ENCODE data around the gene EXOC4. TPM values are rescaled to one million over a fixed set of nuclear protein-coding genes. Genes with fewer than 3 reads are reported as not detected.

EXOC4 gene
- total RNA-seq, 1 experiment from 2014 or later, result 71.0 TPM

DNA sequence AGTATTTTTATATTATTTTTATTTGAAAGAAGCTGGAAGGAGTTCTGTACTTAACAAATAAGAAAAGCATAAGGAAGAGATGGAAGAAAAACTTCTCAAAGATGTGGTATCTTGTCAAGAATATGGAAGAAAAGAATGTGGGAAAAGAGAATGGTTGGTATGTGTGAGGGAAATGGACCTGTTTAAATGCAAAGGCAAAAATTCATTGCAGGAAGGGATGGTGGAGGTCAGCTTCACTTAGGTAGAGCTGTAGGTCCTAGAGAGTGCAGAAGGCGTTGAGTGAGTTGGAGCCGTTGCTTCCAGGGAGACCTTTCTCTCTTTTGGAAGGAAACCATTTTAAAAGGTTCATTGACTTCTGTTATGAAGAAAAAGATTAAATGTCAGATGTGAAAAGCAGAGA is 107.3 kb downstream of the EXOC4 start:
- no peaks in the 10 kb centered on the region for H3K4me1 ChIP-seq (ENCODE audit: control insufficient read depth, insufficient read depth, low read length)
- DNase-seq (ENCODE audit: low read depth, low spot score) (no peak), ATAC-seq (no peak)
- no TSS peak for BruUV-seq (replicated peaks)
- TF ChIP-seq, protein P1, sequence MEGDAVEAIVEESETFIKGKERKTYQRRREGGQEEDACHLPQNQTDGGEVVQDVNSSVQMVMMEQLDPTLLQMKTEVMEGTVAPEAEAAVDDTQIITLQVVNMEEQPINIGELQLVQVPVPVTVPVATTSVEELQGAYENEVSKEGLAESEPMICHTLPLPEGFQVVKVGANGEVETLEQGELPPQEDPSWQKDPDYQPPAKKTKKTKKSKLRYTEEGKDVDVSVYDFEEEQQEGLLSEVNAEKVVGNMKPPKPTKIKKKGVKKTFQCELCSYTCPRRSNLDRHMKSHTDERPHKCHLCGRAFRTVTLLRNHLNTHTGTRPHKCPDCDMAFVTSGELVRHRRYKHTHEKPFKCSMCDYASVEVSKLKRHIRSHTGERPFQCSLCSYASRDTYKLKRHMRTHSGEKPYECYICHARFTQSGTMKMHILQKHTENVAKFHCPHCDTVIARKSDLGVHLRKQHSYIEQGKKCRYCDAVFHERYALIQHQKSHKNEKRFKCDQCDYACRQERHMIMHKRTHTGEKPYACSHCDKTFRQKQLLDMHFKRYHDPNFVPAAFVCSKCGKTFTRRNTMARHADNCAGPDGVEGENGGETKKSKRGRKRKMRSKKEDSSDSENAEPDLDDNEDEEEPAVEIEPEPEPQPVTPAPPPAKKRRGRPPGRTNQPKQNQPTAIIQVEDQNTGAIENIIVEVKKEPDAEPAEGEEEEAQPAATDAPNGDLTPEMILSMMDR (IDR thresholded peaks at IDR 0.05), result no peak
- TF ChIP-seq SIN3A (IDR thresholded peaks at IDR 0.05; ENCODE audit: borderline replicate concordance, insufficient read depth, low read depth, low read length) (no peak), TCF7L2 (IDR thresholded peaks at IDR 0.05; ENCODE audit: low read depth, low read length) (no peak), POLR2AphosphoS5 (IDR thresholded peaks at IDR 0.05; ENCODE audit: low read depth, low read length) (no peak)
- TF ChIP-seq, protein P2, sequence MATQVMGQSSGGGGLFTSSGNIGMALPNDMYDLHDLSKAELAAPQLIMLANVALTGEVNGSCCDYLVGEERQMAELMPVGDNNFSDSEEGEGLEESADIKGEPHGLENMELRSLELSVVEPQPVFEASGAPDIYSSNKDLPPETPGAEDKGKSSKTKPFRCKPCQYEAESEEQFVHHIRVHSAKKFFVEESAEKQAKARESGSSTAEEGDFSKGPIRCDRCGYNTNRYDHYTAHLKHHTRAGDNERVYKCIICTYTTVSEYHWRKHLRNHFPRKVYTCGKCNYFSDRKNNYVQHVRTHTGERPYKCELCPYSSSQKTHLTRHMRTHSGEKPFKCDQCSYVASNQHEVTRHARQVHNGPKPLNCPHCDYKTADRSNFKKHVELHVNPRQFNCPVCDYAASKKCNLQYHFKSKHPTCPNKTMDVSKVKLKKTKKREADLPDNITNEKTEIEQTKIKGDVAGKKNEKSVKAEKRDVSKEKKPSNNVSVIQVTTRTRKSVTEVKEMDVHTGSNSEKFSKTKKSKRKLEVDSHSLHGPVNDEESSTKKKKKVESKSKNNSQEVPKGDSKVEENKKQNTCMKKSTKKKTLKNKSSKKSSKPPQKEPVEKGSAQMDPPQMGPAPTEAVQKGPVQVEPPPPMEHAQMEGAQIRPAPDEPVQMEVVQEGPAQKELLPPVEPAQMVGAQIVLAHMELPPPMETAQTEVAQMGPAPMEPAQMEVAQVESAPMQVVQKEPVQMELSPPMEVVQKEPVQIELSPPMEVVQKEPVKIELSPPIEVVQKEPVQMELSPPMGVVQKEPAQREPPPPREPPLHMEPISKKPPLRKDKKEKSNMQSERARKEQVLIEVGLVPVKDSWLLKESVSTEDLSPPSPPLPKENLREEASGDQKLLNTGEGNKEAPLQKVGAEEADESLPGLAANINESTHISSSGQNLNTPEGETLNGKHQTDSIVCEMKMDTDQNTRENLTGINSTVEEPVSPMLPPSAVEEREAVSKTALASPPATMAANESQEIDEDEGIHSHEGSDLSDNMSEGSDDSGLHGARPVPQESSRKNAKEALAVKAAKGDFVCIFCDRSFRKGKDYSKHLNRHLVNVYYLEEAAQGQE (IDR thresholded peaks at IDR 0.05; ENCODE audit: insufficient read depth in 1 of 2, low read depth in 2 of 2, low read length in 1 of 2), result no peak
- H3K27me3 ChIP-seq (ENCODE audit: control insufficient read depth, insufficient read depth, low read length), result no peaks in the 10 kb centered on the region
- H3K9me3 ChIP-seq (ENCODE audit: control insufficient read depth, insufficient read depth, low read depth, low read length), result no peaks in the 10 kb centered on the region
- POLR2A ChIA-PET, result no interaction called here
- no peaks in the 10 kb centered on the region for H3K36me3 ChIP-seq (ENCODE audit: control insufficient read depth, insufficient read depth, low read length)
- H3K4me3 ChIP-seq (ENCODE audit: low read depth in 2 of 2, low read length in 2 of 2), result no peak overlapping the region
- no peak overlapping the region for H3K27ac ChIP-seq (ENCODE audit: low read length)
- CTCF ChIA-PET, result no interaction called here
- in situ Hi-C loops (cut with HindIII; ENCODE audit: low pct_unique_long_range_greater_than_20kb, low sequenced_read_pairs) (no loop called here), intact Hi-C loops (cut with micrococcal nuclease; ENCODE audit: unreplicated experiment) (no loop called here)

DNA sequence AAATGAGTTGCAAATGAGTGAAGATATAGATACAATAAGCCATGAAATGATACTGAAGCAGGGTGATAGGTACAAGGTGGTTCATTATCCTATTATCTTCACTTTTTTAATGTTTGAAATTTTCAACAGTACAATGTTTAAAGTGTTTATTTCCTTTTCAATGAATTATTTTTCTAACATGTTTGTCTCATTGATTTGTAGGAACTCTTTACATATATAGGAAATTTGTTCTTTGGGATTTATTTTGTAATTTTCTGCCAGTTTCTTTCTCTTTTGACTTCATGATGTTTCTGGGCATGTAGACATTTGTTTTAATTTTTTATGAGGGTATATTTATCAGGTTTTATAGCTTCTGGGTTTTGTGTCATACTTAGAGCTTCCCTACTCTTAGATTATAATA is 108.9 kb downstream of the EXOC4 start:
- H3K27me3 ChIP-seq (ENCODE audit: control insufficient read depth, insufficient read depth, low read length), result no peaks in the 10 kb centered on the region
- POLR2A ChIA-PET, result no interaction called here
- no peaks in the 10 kb centered on the region for H3K36me3 ChIP-seq (ENCODE audit: control insufficient read depth, insufficient read depth, low read length)
- no TSS peak for BruUV-seq (replicated peaks)
- H3K4me3 ChIP-seq (ENCODE audit: low read depth in 2 of 2, low read length in 2 of 2), result no peak overlapping the region
- TF ChIP-seq, protein P1 (IDR thresholded peaks at IDR 0.05), result no peak
- TF ChIP-seq SIN3A (IDR thresholded peaks at IDR 0.05; ENCODE audit: borderline replicate concordance, insufficient read depth, low read depth, low read length) (no peak), TCF7L2 (IDR thresholded peaks at IDR 0.05; ENCODE audit: low read depth, low read length) (no peak), POLR2AphosphoS5 (IDR thresholded peaks at IDR 0.05; ENCODE audit: low read depth, low read length) (no peak)
- TF ChIP-seq, protein P2 (IDR thresholded peaks at IDR 0.05; ENCODE audit: insufficient read depth in 1 of 2, low read depth in 2 of 2, low read length in 1 of 2), result no peak
- CTCF ChIA-PET, result no interaction called here
- no peak for ATAC-seq
- H3K27ac ChIP-seq (ENCODE audit: low read length), result no peak overlapping the region
- no peaks in the 10 kb centered on the region for H3K4me1 ChIP-seq (ENCODE audit: control insufficient read depth, insufficient read depth, low read length)
- in situ Hi-C loops (cut with HindIII; ENCODE audit: low pct_unique_long_range_greater_than_20kb, low sequenced_read_pairs) (no loop called here), intact Hi-C loops (cut with micrococcal nuclease; ENCODE audit: unreplicated experiment) (no loop called here)
- H3K9me3 ChIP-seq (ENCODE audit: control insufficient read depth, insufficient read depth, low read depth, low read length), result no peaks in the 10 kb centered on the region
- DNase-seq (ENCODE audit: low read depth, low spot score), result no peak

All from Panc1 (cell line).